ENCODE measurements around the gene PDPK1.

Gene PDPK1

GRCh38 chr16:2520784-2521531 is 16.9 kb upstream of the PDPK1 start:
- Histone ChIP-seq H3K4me1 (peaks cover 35% of the 10 kb centered on the region), H3K9me3 (no peaks in the 10 kb centered on the region), H4K20me1 (peaks cover 66% of the 10 kb centered on the region), H3K4me2 (peak overlapping the region; percentile 95), H3K36me3 (peaks cover 68% of the 10 kb centered on the region), H3K9ac (peak overlapping the region; percentile 83), H3K4me3 (peak overlapping the region; percentile 74), H3K27me3 (no peaks in the 10 kb centered on the region), H3K27ac (peak overlapping the region; percentile 73)
- no peak for TF ChIP-seq Cebpa-rat (IDR thresholded peaks at IDR 0.05)

- no peak for TF ChIP-seq Cebpa-rat (IDR thresholded peaks at IDR 0.05)
- Histone ChIP-seq H3K4me2 (no peak overlapping the region), H3K36me3 (peaks cover 77% of the 10 kb centered on the region), H4K20me1 (peaks cover 42% of the 10 kb centered on the region), H3K4me3 (no peak overlapping the region), H3K9me3 (no peaks in the 10 kb centered on the region), H3K9ac (no peak overlapping the region), H3K27me3 (no peaks in the 10 kb centered on the region), H3K27ac (no peak overlapping the region), H3K4me1 (peaks cover 19% of the 10 kb centered on the region)
Observed at GRCh38 chr16:2523801-2524231, 14.0 kb upstream of the PDPK1 start.

GRCh38 chr16:2524339-2524938 is 13.4 kb upstream of the PDPK1 start:
- TF ChIP-seq Cebpa-rat (IDR thresholded peaks at IDR 0.05) = no peak
- H3K9ac ChIP-seq = no peak overlapping the region
- peaks cover 36% of the 10 kb centered on the region for H4K20me1 ChIP-seq
- no peaks in the 10 kb centered on the region for H3K27me3 ChIP-seq
- peaks cover 13% of the 10 kb centered on the region for H3K4me1 ChIP-seq
- H3K4me2 ChIP-seq = no peak overlapping the region
- no peak overlapping the region for H3K27ac ChIP-seq
- no peak overlapping the region for H3K4me3 ChIP-seq
- H3K9me3 ChIP-seq = no peaks in the 10 kb centered on the region
- H3K36me3 ChIP-seq = peaks cover 77% of the 10 kb centered on the region

GRCh38 chr16:2526135-2526534 is 11.7 kb upstream of the PDPK1 start:
- no peak for TF ChIP-seq Cebpa-rat (IDR thresholded peaks at IDR 0.05)
- Histone ChIP-seq H3K4me2 (no peak overlapping the region), H3K36me3 (peaks cover 84% of the 10 kb centered on the region), H3K9me3 (no peaks in the 10 kb centered on the region), H3K9ac (no peak overlapping the region), H3K4me3 (no peak overlapping the region), H4K20me1 (peaks cover 26% of the 10 kb centered on the region), H3K4me1 (peaks cover 13% of the 10 kb centered on the region), H3K27ac (no peak overlapping the region), H3K27me3 (no peaks in the 10 kb centered on the region)

GRCh38 chr16:2527071-2527783 is 10.6 kb upstream of the PDPK1 start:
- Histone ChIP-seq H3K4me2 (no peak overlapping the region), H4K20me1 (peaks cover 24% of the 10 kb centered on the region), H3K9me3 (no peaks in the 10 kb centered on the region), H3K36me3 (peaks cover 81% of the 10 kb centered on the region), H3K4me1 (peaks cover 10% of the 10 kb centered on the region), H3K27ac (no peak overlapping the region), H3K27me3 (no peaks in the 10 kb centered on the region), H3K9ac (no peak overlapping the region), H3K4me3 (no peak overlapping the region)
- no peak for TF ChIP-seq Cebpa-rat (IDR thresholded peaks at IDR 0.05)

- H3K27ac ChIP-seq = no peak overlapping the region
- no peak overlapping the region for H3K9ac ChIP-seq
- H3K36me3 ChIP-seq = peaks cover 76% of the 10 kb centered on the region
- no peak overlapping the region for H3K4me2 ChIP-seq
- no peaks in the 10 kb centered on the region for H3K9me3 ChIP-seq
- no peaks in the 10 kb centered on the region for H3K27me3 ChIP-seq
- H4K20me1 ChIP-seq = peaks cover 24% of the 10 kb centered on the region
- H3K4me3 ChIP-seq = no peak overlapping the region
- peaks cover 12% of the 10 kb centered on the region for H3K4me1 ChIP-seq
- TF ChIP-seq Cebpa-rat (IDR thresholded peaks at IDR 0.05) = no peak
Observed at GRCh38 chr16:2527784-2528100, 10.1 kb upstream of the PDPK1 start.

GRCh38 chr16:2528161-2529060 is 9.4 kb upstream of the PDPK1 start:
- H3K27ac ChIP-seq = no peak overlapping the region
- TF ChIP-seq Cebpa-rat (IDR thresholded peaks at IDR 0.05) = no peak

GRCh38 chr16:2529061-2529931 is 8.5 kb upstream of the PDPK1 start:
- Histone ChIP-seq H3K4me3 (no peak overlapping the region), H3K27ac (no peak overlapping the region), H3K9me3 (no peaks in the 10 kb centered on the region), H3K4me1 (peaks cover 23% of the 10 kb centered on the region), H3K4me2 (no peak overlapping the region), H3K36me3 (peaks cover 60% of the 10 kb centered on the region), H3K9ac (no peak overlapping the region), H3K27me3 (no peaks in the 10 kb centered on the region), H4K20me1 (peaks cover 10% of the 10 kb centered on the region; the same call in 1 of the 2 replicates)
- TF ChIP-seq Cebpa-rat (IDR thresholded peaks at IDR 0.05) = no peak

More at GRCh38 chr16:2528161-2529060, 9.4 kb upstream of the PDPK1 start:
- H3K9ac ChIP-seq = no peak overlapping the region
- no peak overlapping the region for H3K4me3 ChIP-seq
- no peak overlapping the region for H3K4me2 ChIP-seq
- H3K9me3 ChIP-seq = no peaks in the 10 kb centered on the region
- peaks cover 18% of the 10 kb centered on the region for H4K20me1 ChIP-seq
- H3K27me3 ChIP-seq = no peaks in the 10 kb centered on the region
- H3K4me1 ChIP-seq = peaks cover 19% of the 10 kb centered on the region
- peaks cover 69% of the 10 kb centered on the region for H3K36me3 ChIP-seq
